PC-9 (cell line): ENCODE results near the gene BCAR3.

Experiments
- CTCF ChIP-seq: fragments of 200-600 bp; sonication (generic); conservative IDR thresholded peaks from 2 replicates; pipeline ENCODE4 v1.6.1; 2017; ENCODE audit warnings: mixed run types, antibody characterized with exemption, mild to moderate bottlenecking, moderate library complexity
- EZH2 ChIP-seq: fragments of 200-600 bp; sonication (generic); IDR thresholded peaks from 2 replicates; pipeline ENCODE4 v1.8.0; 2017; ENCODE audit warnings: antibody characterized with exemption, low read depth

- TF ChIP-seq CTCF, result no peak
- TF ChIP-seq EZH2, result no peak
Observed at GRCh38 chr1:93707956-93708355, 26.3 kb upstream of the BCAR3 start.
